HCT116 (cell line): Measurements from ENCODE around the gene GNB1L. TPM values are rescaled to one million over a fixed set of nuclear protein-coding genes. Genes with fewer than 3 reads are reported as not detected.

Experiments used
- ATAC-seq: fragments of 200-7000 bp; cut with Tn5 transposase; 2 replicates; pipeline ENCODE4 v1.9.1; 2020; ENCODE audit warnings: mild to moderate bottlenecking, moderate library complexity
- BruUV-seq: library from RNA; stranded (reverse); fragments of 400-500 nt; replicated peaks from 2 replicates; lab custom pipeline; 2021; lab: Mats Ljungman, UMichigan
- CTCF ChIA-PET: fragments of 300-600 bp; sonication (Branson Sonifier 250); formaldehyde crosslinking; loops from one replicate; lab custom pipeline; 2021; ENCODE audit warnings: antibody characterized with exemption; lab: Charles Lee
- POLR2A ChIA-PET: fragments of 300-600, 350-600 bp; sonication (Branson Sonifier 250); formaldehyde crosslinking; loops from one replicate; lab custom pipeline; 2021; ENCODE audit warnings: antibody characterized with exemption; lab: Charles Lee
- RAD21 ChIA-PET, 2 experiments: fragments of 300-600 bp; sonication (Branson Sonifier 250); formaldehyde crosslinking; loops; one replicate each; lab custom pipeline; 2023; ENCODE audit warnings: low total read pairs in 2 of 2; ENCODE audit not compliant: uncharacterized antibody in 2 of 2, unreplicated experiment in 2 of 2, low non-redundant PET in 1 of 2; lab: Charles Lee
- DNase-seq: peaks from one replicate; pipeline ENCODE4 v3.0.0-alpha.2; 2010; ENCODE audit warnings: low read depth, low spot score
- H2AFZ ChIP-seq: fragments of 200-600 bp; shearing (Covaris generic), sonication (generic); 2 replicates; pipeline ENCODE4 v1.6.1; 2017; ENCODE audit warnings: low read depth, mixed run types, mixed read lengths, antibody characterized with exemption, low read length; ENCODE audit not compliant: poor library complexity, severe bottlenecking
- H3K27ac ChIP-seq: 2 replicates; pipeline ENCODE4 v1.5.1; 2012; ENCODE audit warnings: low read depth, low read length
- H3K27me3 ChIP-seq: fragments of 200-600 bp; sonication (generic); 2 replicates; pipeline ENCODE4 v1.6.1; 2016; ENCODE audit warnings: mixed run types, low read length, mixed read lengths; ENCODE audit not compliant: insufficient read depth
- H3K36me3 ChIP-seq, 2 experiments: fragments of 200-500 bp in 1 of 2; fragments of 200-600 bp in 1 of 2; sonication (Bioruptor generic) in 1 of 2; sonication (generic) in 1 of 2; 2 replicates each; pipeline versions ENCODE4 v1.5.1 to v1.6.1; 2014 to 2016; ENCODE audit warnings: low read length in 2 of 2, inconsistent platforms in 1 of 2, mixed read lengths in 1 of 2, mixed run types in 1 of 2; ENCODE audit not compliant: insufficient read depth in 2 of 2, control insufficient read depth in 1 of 2
- H3K4me1 ChIP-seq, 2 experiments: fragments of 200-600 bp in 1 of 2; sonication (generic) in 1 of 2; 2 replicates each; pipeline versions ENCODE4 v1.5.1 to v1.6.1; 2012 to 2017; ENCODE audit warnings: low read length in 2 of 2, inconsistent platforms in 1 of 2, mild to moderate bottlenecking in 1 of 2, mixed read lengths in 1 of 2, mixed run types in 1 of 2, moderate library complexity in 1 of 2; ENCODE audit not compliant: insufficient read depth in 2 of 2, control insufficient read depth in 1 of 2
- H3K4me2 ChIP-seq: fragments of 200-600 bp; sonication (generic); 2 replicates; pipeline ENCODE4 v1.6.1; 2017; ENCODE audit warnings: mixed run types, low read length, mixed read lengths
- H3K4me3 ChIP-seq, 2 experiments: fragments of 200-600 bp in 1 of 2; sonication (generic) in 1 of 2; replicated peaks in 1 of 2; 2 replicates each; pipeline ENCODE4 v1.5.1; 2011 to 2016; ENCODE audit warnings: low read length in 2 of 2, control low read depth in 1 of 2, low read depth in 1 of 2, mild to moderate bottlenecking in 1 of 2, mixed read lengths in 1 of 2, mixed run types in 1 of 2
- H3K79me2 ChIP-seq: fragments of 200-600 bp; sonication (generic); 2 replicates; pipeline ENCODE4 v1.6.1; 2017; ENCODE audit warnings: mild to moderate bottlenecking, mixed run types, low read length, moderate library complexity, mixed read lengths; ENCODE audit not compliant: insufficient read depth
- H3K9ac ChIP-seq: fragments of 200-600 bp; sonication (generic); 2 replicates; pipeline ENCODE4 v1.6.1; 2016; ENCODE audit warnings: low read length, mixed read lengths
- H3K9me2 ChIP-seq: fragments of 200-600 bp; sonication (generic), shearing (Covaris generic); 2 replicates; pipeline ENCODE4 v1.6.1; 2017; ENCODE audit warnings: mixed run types, mild to moderate bottlenecking, moderate library complexity; ENCODE audit not compliant: insufficient read depth
- H3K9me3 ChIP-seq, 2 experiments: fragments of 200-500 bp in 1 of 2; fragments of 200-600 bp in 1 of 2; sonication (Bioruptor generic) in 1 of 2; sonication (generic) in 1 of 2; 2 replicates each; pipeline ENCODE4 v1.6.1; 2014 to 2017; ENCODE audit warnings: low read length in 2 of 2, mixed read lengths in 2 of 2, inconsistent platforms in 1 of 2, low read depth in 1 of 2, mild to moderate bottlenecking in 1 of 2, mixed run types in 1 of 2, moderate library complexity in 1 of 2; ENCODE audit not compliant: control insufficient read depth in 1 of 2, insufficient read depth in 1 of 2
- H4K20me1 ChIP-seq: fragments of 200-600 bp; sonication (generic), shearing (Covaris generic); 2 replicates; pipeline ENCODE4 v1.6.1; 2017; ENCODE audit warnings: mixed run types, mild to moderate bottlenecking, moderate library complexity; ENCODE audit not compliant: insufficient read depth
- ATF3 ChIP-seq: IDR thresholded peaks from 2 replicates; pipeline ENCODE4 v1.6.1; 2012
- CEBPB ChIP-seq: IDR thresholded peaks from 2 replicates; pipeline ENCODE4 v1.6.1; 2012; ENCODE audit warnings: low read depth
- EGR1 ChIP-seq: IDR thresholded peaks from 2 replicates; pipeline ENCODE4 v1.6.1; 2012; ENCODE audit warnings: low read depth
- EZH2phosphoT487 ChIP-seq: fragments of 200-600 bp; IDR thresholded peaks from 2 replicates; pipeline ENCODE4 v1.6.1; 2018; ENCODE audit warnings: antibody characterized with exemption, borderline replicate concordance
- MAX ChIP-seq: IDR thresholded peaks from 2 replicates; pipeline ENCODE4 v1.6.1; 2012
- POLR2A ChIP-seq: IDR thresholded peaks from 2 replicates; pipeline ENCODE4 v1.7.0; 2011; ENCODE audit warnings: borderline replicate concordance; ENCODE audit not compliant: insufficient read depth, insufficient read length; ENCODE audit errors: extremely low read depth
- POLR2AphosphoS5 ChIP-seq: IDR thresholded peaks from 2 replicates; pipeline ENCODE4 v1.6.1; 2011; ENCODE audit warnings: mild to moderate bottlenecking, low read depth, low read length, moderate library complexity
- RAD21 ChIP-seq: IDR thresholded peaks from 2 replicates; pipeline ENCODE4 v1.6.1; 2012; ENCODE audit warnings: low read depth, mild to moderate bottlenecking
- SIN3A ChIP-seq: IDR thresholded peaks from 2 replicates; pipeline ENCODE4 v1.6.1; 2012; ENCODE audit warnings: low read depth
- SP1 ChIP-seq: IDR thresholded peaks from 2 replicates; pipeline ENCODE4 v1.6.1; 2012; ENCODE audit warnings: low read depth
- SRF ChIP-seq: IDR thresholded peaks from 2 replicates; pipeline ENCODE4 v1.6.1; 2012; ENCODE audit warnings: low read depth
- TCF7L2 ChIP-seq: IDR thresholded peaks from 2 replicates; pipeline ENCODE4 v1.7.0; 2011; ENCODE audit warnings: borderline replicate concordance, inconsistent platforms; ENCODE audit not compliant: insufficient read depth, insufficient read length; ENCODE audit errors: extremely low read depth
- YY1 ChIP-seq: IDR thresholded peaks from 2 replicates; pipeline ENCODE4 v1.6.1; 2011; ENCODE audit warnings: low read length, low read depth, moderate library complexity, mild to moderate bottlenecking; ENCODE audit not compliant: insufficient replicate concordance; ENCODE audit errors: extremely low read depth
- ZFX ChIP-seq: fragments of 450-650 bp; IDR thresholded peaks from 2 replicates; pipeline ENCODE4 v1.6.1; 2017
- ZNF274 ChIP-seq: fragments of 200-500 bp; sonication (Bioruptor generic); IDR thresholded peaks from 2 replicates; pipeline ENCODE4 v1.6.1; 2014; ENCODE audit warnings: mild to moderate bottlenecking, low read depth, low read length, inconsistent platforms
- intact Hi-C: fragments of 100-400 bp; cut with micrococcal nuclease; formaldehyde crosslinking; loops from 2 replicates; pipeline ENCODE4 v1.10.0; 2022
- total RNA-seq: library from RNA; stranded (reverse); gene quantifications from one replicate; pipeline ENCODE4 v1.2.1, GENCODE V29; 2021; ENCODE audit not compliant: unreplicated experiment

Gene GNB1L
- total RNA-seq, 1 experiment from 2014 or later: 12.1 TPM

- POLR2A ChIA-PET: no interaction called here
Measured at GRCh38 chr22:19760951-19761724, 93.5 kb downstream of the GNB1L start.

GRCh38 chr22:19760058-19760950 lies 94.4 kb downstream of the GNB1L start, which contains the start of gene TBX1:
TBX1 (plus strand) TSS chr22:19760778; CDS start chr22:19760844, 66 bp downstream.
- DNase-seq (no peak), ATAC-seq (no peak)
- Histone ChIP-seq H3K4me2 (no peak within 1 kb of the TSS), H2AFZ (no peak within 1 kb of the TSS), H3K27ac (no peak within 1 kb of the TSS), H3K27me3 (no peaks in the 10 kb centered on the region), H3K4me1 (peaks cover 7 to 22% of the 10 kb centered on the region in 2 experiments), H3K9me3 (no peaks in the 10 kb centered on the region), H3K9me2 (no peaks in the 10 kb centered on the region), H3K9ac (no peak within 1 kb of the TSS), H3K36me3 (no peaks in the 10 kb centered on the region), H4K20me1 (no peaks in the 10 kb centered on the region), H3K4me3 (no peak within 1 kb of the TSS), H3K79me2 (no peaks in the 10 kb centered on the region)
- CTCF ChIA-PET: no interaction called here
- POLR2A ChIA-PET: no interaction called here
- intact Hi-C loops: no loop called here
- TF ChIP-seq TCF7L2 (no peak), ZNF274 (no peak), MAX (no peak), CEBPB (no peak), ZFX (no peak), SP1 (no peak), POLR2A (no peak), SIN3A (no peak), EZH2phosphoT487 (no peak), SRF (no peak)
- no TSS peak for BruUV-seq
- RAD21 ChIA-PET: no interaction called here

More at GRCh38 chr22:19760951-19761724, 93.5 kb downstream of the GNB1L start:
- H3K27me3 ChIP-seq: no peaks in the 10 kb centered on the region
- TF ChIP-seq YY1: no peak
- TF ChIP-seq EZH2phosphoT487: no peak
- TF ChIP-seq ATF3: no peak
- TF ChIP-seq CEBPB: no peak
- no peak for TF ChIP-seq EGR1
- TF ChIP-seq POLR2AphosphoS5: no peak
- TF ChIP-seq RAD21: no peak
- CTCF ChIA-PET: no interaction called here
- no peak overlapping the region for H3K4me2 ChIP-seq
- no peak overlapping the region for H3K4me3 ChIP-seq
- intact Hi-C loops: no loop called here
- H3K79me2 ChIP-seq: no peaks in the 10 kb centered on the region
- no peaks in the 10 kb centered on the region for H4K20me1 ChIP-seq
- H2AFZ ChIP-seq: no peak overlapping the region
- ATAC-seq (no peak), DNase-seq (no peak)
- no TSS peak for BruUV-seq
- no peaks in the 10 kb centered on the region for H3K9me2 ChIP-seq
- H3K4me1 ChIP-seq: peaks cover 10 to 23% of the 10 kb centered on the region in 2 experiments
- no peak overlapping the region for H3K9ac ChIP-seq
- H3K9me3 ChIP-seq: no peaks in the 10 kb centered on the region
- H3K36me3 ChIP-seq: no peaks in the 10 kb centered on the region
- H3K27ac ChIP-seq: no peak overlapping the region
- RAD21 ChIA-PET: no interaction called here
